ENCODE measurements around the gene KCNQ1. TPM values are rescaled to one million over a fixed set of nuclear protein-coding genes. Genes with fewer than 3 reads are reported as not detected.

KCNQ1 gene
- total RNA-seq, 2 experiments from 2014 or later = 4.3 to 9.2 TPM

DNA sequence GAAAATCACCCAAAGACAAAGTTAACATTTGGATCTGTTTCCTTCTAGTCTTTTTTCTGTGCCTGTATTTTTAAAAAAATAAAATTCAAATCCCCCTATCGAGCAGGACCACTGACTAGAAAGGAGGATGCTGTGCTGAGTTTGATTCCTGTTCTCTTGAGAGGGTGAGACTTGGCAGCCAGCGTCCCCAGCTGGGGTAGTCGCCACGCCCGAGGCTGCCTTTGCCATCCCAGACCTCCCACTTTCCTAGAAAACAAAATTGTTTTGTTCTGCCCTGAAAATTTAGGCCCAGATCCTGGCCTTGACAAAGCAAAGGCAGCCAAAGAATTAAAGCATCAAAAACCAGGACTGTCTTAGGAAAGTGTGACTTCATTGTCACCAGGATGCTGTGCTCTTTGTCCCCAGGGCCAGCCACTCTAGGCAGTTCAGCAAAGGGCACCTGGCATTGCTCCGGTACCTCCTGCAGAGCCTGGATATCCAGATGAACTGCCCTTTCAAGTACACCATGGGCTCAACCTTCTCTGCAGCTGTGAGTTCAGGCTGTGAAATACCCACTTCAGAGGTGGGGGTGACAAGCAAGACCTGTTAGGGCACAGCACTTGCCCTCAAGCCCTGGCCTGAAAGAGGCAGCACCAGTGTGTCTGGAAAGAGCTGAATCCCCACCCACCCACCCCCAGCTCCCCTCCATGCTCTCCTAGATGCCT, 210.4 kb downstream of the KCNQ1 start:
- peaks cover 2% of the 10 kb centered on the region for H3K27me3 Mint-ChIP-seq

GRCh38 chr11:2655834-2656622, 211.2 kb downstream of the KCNQ1 start:
- no peak overlapping the region for H3K27ac Mint-ChIP-seq
- no peak for DNase-seq
- H3K36me3 Mint-ChIP-seq = peaks cover 3% of the 10 kb centered on the region
- no peaks in the 10 kb centered on the region for H3K27me3 Mint-ChIP-seq
- no peak for ATAC-seq
- no peaks in the 10 kb centered on the region for H3K4me1 Mint-ChIP-seq
- no peak overlapping the region for H3K4me3 Mint-ChIP-seq
- CTCF ChIA-PET = no interaction called here
- peaks cover 2% of the 10 kb centered on the region for H3K9me3 Mint-ChIP-seq (ENCODE audit: low read depth)

More for the DNA sequence above, 210.4 kb downstream of the KCNQ1 start:
- peaks cover 5% of the 10 kb centered on the region for H3K9me3 Mint-ChIP-seq (ENCODE audit: low read depth)
- CTCF ChIA-PET = no interaction called here
- DNase-seq = no peak
- H3K4me3 Mint-ChIP-seq = no peak overlapping the region
- no peak for ATAC-seq
- no peaks in the 10 kb centered on the region for H3K4me1 Mint-ChIP-seq
- no peak overlapping the region for H3K27ac Mint-ChIP-seq
- peaks cover 3% of the 10 kb centered on the region for H3K36me3 Mint-ChIP-seq

- H3K9me3 Mint-ChIP-seq (ENCODE audit: low read depth) = peaks cover 4% of the 10 kb centered on the region
- peaks cover 5% of the 10 kb centered on the region for H3K36me3 Mint-ChIP-seq
- H3K27me3 Mint-ChIP-seq = no peaks in the 10 kb centered on the region
- DNase-seq (no peak), ATAC-seq (no peak)
- no peak overlapping the region for H3K27ac Mint-ChIP-seq
- CTCF ChIA-PET = interaction anchor here (0.7 kb wide), 1 partner anchor 124 kb away, joined by 4 read pairs; no protein-coding TSS in a partner anchor
- no peaks in the 10 kb centered on the region for H3K4me1 Mint-ChIP-seq
- no peak overlapping the region for H3K4me3 Mint-ChIP-seq
Measured at GRCh38 chr11:2656859-2657258, 212.1 kb downstream of the KCNQ1 start.

- peaks cover 7% of the 10 kb centered on the region for H3K36me3 Mint-ChIP-seq
- CTCF ChIA-PET = interaction anchor here (0.7 to 0.8 kb wide), 2 partner anchors 125 kb away, joined by 3 to 4 read pairs; no protein-coding TSS in a partner anchor
- DNase-seq = no peak
Measured at GRCh38 chr11:2657697-2658284, 213.0 kb downstream of the KCNQ1 start.

DNA sequence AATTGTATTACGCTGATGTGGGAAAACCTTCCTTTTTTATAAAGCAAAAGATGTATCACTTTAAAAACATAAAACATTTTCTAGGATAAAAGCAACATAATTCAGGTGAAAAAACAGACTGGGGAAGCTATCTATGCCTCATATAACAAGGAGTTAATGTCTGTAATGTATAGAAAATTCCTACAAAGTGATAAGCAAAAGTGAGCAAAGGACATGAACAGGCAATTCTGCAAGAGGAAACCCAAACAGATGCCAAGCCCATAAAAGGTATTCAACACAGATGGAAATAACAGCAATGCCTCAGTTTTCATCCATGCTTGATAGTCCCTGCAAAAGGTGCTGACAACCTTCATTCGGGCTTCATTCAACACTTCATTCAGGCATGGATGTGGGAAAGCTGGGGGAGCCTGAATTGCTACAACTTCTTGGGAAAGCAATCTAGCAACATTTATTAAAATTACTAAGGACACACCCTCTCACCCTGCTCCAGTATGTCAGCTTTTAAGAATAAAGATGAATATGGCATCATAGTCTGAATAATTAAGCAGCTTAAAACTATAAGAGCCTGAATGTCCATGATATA, 215.6 kb downstream of the KCNQ1 start:
- no peak for DNase-seq
- peaks cover 7% of the 10 kb centered on the region for H3K36me3 Mint-ChIP-seq

More at GRCh38 chr11:2657697-2658284, 213.0 kb downstream of the KCNQ1 start:
- Mint-ChIP-seq H3K27ac (no peak overlapping the region), H3K4me1 (no peaks in the 10 kb centered on the region), H3K4me3 (no peak overlapping the region), H3K27me3 (no peaks in the 10 kb centered on the region), H3K9me3 (ENCODE audit: low read depth) (peaks cover 4% of the 10 kb centered on the region)
- ATAC-seq = no peak

DNA sequence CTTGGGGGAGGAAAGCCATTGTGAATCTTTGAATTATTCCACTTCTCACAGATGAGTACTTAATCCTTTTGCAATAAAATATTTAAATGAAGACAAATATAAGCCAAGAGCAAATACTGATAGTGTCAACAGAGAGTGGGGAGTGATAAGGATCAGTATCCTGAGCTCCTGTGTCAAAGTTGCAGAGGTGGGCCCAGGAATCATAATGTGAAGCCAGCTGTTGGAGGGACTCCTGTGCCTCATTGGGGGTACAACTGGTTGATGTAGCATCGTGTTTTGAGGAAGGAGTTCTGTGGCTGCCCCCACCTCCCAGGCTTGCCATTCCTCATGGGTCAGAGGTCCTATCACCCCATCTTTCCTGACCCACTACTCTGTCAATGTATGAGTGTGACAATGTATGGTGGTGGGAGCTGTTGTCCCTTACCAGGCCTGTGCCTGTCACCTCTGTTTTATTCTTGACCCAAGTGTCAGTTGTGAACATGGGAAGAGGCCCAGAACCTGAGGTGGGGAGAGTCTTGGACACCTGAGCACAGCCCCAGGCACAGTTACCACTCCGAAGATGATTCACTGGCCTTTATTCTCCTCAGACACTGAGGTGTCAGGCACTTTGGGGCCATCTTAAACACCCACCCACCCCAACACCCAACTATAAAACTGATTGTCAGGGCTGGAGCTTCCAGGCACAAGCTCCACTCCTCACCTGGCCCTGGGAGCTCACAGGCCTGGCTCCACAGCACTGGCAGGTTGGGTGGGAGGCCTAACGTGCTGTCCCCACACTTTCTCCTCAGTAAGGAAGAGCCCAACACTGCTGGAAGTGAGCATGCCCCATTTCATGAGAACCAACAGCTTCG, 216.6 kb downstream of the KCNQ1 start:
- peaks cover 4% of the 10 kb centered on the region for H3K9me3 Mint-ChIP-seq (ENCODE audit: low read depth)
- H3K4me3 Mint-ChIP-seq = no peak overlapping the region
- H3K4me1 Mint-ChIP-seq = no peaks in the 10 kb centered on the region
- H3K27ac Mint-ChIP-seq = no peak overlapping the region
- H3K27me3 Mint-ChIP-seq = no peaks in the 10 kb centered on the region
- DNase-seq (no peak), ATAC-seq (no peak)
- CTCF ChIA-PET = no interaction called here
- peaks cover 7% of the 10 kb centered on the region for H3K36me3 Mint-ChIP-seq

More for the DNA sequence above, 215.6 kb downstream of the KCNQ1 start:
- peaks cover 4% of the 10 kb centered on the region for H3K9me3 Mint-ChIP-seq (ENCODE audit: low read depth)
- no peak for ATAC-seq
- H3K4me3 Mint-ChIP-seq = no peak overlapping the region
- H3K27me3 Mint-ChIP-seq = no peaks in the 10 kb centered on the region
- CTCF ChIA-PET = no interaction called here
- no peaks in the 10 kb centered on the region for H3K4me1 Mint-ChIP-seq
- H3K27ac Mint-ChIP-seq = no peak overlapping the region

DNA sequence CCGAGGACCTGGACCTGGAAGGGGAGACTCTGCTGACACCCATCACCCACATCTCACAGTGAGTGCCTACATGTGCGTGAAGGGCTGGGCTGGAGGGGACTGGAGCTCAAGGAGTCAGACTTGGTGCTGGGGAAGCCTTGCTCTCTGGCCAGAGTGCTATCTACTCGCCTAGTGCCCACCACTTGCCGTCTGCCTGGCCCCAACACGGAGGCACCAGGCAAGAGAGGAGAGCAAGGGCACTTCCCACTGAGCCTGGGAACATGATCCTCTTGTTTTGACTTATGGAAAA, 217.2 kb downstream of the KCNQ1 start:
- no peaks in the 10 kb centered on the region for H3K27me3 Mint-ChIP-seq
- no peak overlapping the region for H3K27ac Mint-ChIP-seq
- CTCF ChIA-PET = no interaction called here
- peaks cover 4% of the 10 kb centered on the region for H3K9me3 Mint-ChIP-seq (ENCODE audit: low read depth)
- no peaks in the 10 kb centered on the region for H3K4me1 Mint-ChIP-seq
- peaks cover 7% of the 10 kb centered on the region for H3K36me3 Mint-ChIP-seq
- H3K4me3 Mint-ChIP-seq = no peak overlapping the region
- ATAC-seq (no peak), DNase-seq (no peak)

DNA sequence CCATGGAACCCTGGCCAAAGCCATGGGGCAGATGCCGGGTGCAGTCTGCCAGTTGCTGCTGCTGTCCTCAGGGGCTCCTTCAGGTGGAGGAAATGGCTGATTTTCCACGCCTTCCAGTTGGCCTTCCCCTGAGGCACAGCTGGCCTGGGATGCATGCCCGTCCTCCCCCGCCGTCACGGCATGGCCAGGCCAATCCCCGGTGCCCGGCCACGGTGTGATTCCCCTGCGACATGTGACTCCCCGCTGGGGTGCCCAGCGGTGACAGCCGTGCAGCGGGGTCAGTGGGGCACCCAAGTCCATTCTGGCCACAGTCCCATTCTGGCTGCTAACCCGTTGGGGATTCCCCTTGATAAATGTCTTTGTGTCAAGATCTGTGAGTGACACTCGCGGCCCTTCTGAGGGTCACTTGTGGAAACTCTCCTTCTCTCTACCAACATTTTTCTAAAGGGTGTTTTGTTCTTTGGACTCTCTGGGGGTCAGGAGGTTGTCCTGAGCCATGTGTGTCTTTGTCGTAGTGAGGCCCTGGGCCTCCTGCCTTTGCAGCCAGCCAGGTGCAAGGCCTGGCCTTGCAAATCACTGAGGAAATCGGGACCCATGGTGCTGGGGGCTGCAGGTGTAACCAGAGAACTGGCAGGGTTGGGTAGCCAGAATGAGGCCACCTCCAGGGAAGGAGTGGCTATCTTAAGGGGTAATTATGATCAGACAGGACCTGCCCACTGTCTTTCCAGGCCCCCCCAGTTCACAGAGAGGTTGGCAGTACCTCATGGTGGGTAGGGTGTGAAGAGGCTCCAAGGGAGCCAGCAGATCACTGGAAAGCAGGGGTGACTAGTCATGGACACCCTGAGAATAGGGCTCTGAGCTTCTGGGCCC, 217.9 kb downstream of the KCNQ1 start:
- Mint-ChIP-seq H3K27me3 (no peaks in the 10 kb centered on the region), H3K4me3 (no peak overlapping the region), H3K4me1 (no peaks in the 10 kb centered on the region), H3K27ac (no peak overlapping the region), H3K9me3 (ENCODE audit: low read depth) (peaks cover 4% of the 10 kb centered on the region), H3K36me3 (peaks cover 7% of the 10 kb centered on the region)
- CTCF ChIA-PET = no interaction called here
- ATAC-seq = no peak
- DNase-seq = no peak

DNA sequence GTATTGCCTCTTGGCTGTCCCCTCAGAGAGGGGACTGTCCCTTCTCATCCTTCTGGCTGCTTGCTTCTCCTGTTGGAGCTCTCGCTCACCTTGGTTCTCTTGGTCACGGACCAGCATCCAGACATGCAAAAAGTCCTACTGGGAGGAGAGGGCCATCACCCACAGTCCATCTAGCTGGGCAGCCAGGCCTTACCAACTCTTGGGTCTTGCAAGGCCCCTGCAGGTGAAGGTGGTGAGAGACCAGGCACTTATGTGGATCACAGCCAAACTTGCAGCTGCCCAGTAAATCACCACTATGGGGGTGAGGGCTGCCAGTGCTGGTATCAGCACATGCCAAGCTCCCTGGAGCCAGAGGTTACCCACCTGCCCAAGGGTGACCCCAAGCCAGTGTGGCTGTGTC, 218.7 kb downstream of the KCNQ1 start:
- Mint-ChIP-seq H3K36me3 (peaks cover 7% of the 10 kb centered on the region), H3K4me3 (no peak overlapping the region), H3K9me3 (ENCODE audit: low read depth) (peaks cover 4% of the 10 kb centered on the region), H3K27me3 (no peaks in the 10 kb centered on the region), H3K27ac (no peak overlapping the region), H3K4me1 (peaks cover 4% of the 10 kb centered on the region)
- CTCF ChIA-PET = no interaction called here
- DNase-seq = peak; percentile 28
- no peak for ATAC-seq

DNA sequence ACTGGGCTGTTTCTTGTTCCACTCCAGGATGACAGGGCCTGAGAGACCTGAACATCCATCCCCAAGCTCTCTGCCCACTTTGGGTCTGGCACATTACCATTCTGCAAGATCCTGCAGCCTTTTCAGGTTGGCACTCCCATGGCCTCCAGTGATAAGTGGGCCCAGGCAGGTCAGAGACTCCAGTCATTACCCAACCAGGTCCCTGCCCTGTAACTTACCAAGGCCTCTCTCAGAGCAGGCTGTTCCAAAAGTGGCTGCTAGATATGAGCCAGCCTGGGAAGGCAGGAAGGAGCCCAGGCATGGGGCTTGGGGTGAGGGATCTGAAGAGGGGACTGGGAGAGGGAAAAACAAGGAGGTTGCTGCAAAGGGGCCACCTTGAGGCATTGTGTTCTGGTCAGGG, 219.1 kb downstream of the KCNQ1 start:
- Mint-ChIP-seq H3K27me3 (no peaks in the 10 kb centered on the region), H3K36me3 (peaks cover 7% of the 10 kb centered on the region)
- ATAC-seq = no peak

DNA sequence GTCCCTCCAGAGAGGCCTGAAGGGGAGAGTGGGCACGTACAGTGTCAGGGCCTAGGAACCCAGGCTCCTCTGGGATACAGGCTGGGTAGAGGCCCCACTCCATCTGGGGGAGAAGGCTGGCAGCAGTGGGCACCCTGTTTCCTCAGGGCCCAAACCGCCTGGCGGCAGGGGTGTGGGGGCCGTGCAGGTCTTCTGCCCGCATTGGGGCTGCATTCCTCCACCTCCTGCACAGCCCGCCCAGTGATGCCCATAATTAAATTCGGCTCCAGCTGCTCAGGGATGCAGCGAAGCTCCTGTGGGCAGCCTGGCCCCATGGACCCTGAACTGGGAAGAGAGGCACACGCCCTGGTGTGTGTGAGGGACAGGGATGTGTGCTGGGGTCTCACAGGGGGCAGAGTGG, 219.6 kb downstream of the KCNQ1 start:
- H3K4me3 Mint-ChIP-seq = no peak overlapping the region
- no peaks in the 10 kb centered on the region for H3K27me3 Mint-ChIP-seq
- DNase-seq = peak; percentile 28
- H3K9me3 Mint-ChIP-seq (ENCODE audit: low read depth) = peaks cover 4% of the 10 kb centered on the region
- peaks cover 4% of the 10 kb centered on the region for H3K4me1 Mint-ChIP-seq
- CTCF ChIA-PET = no interaction called here
- H3K36me3 Mint-ChIP-seq = peaks cover 7% of the 10 kb centered on the region
- ATAC-seq = no peak
- no peak overlapping the region for H3K27ac Mint-ChIP-seq

More for the DNA sequence above, 219.1 kb downstream of the KCNQ1 start:
- Mint-ChIP-seq H3K27ac (no peak overlapping the region), H3K4me3 (no peak overlapping the region), H3K9me3 (ENCODE audit: low read depth) (peaks cover 4% of the 10 kb centered on the region), H3K4me1 (peaks cover 4% of the 10 kb centered on the region)
- no peak for DNase-seq
- CTCF ChIA-PET = no interaction called here

GRCh38 chr11:2664791-2665525, 220.2 kb downstream of the KCNQ1 start:
- Mint-ChIP-seq H3K9me3 (ENCODE audit: low read depth) (peaks cover 4% of the 10 kb centered on the region), H3K27me3 (no peaks in the 10 kb centered on the region), H3K36me3 (peaks cover 7% of the 10 kb centered on the region), H3K4me1 (peaks cover 4% of the 10 kb centered on the region), H3K27ac (no peak overlapping the region), H3K4me3 (no peak overlapping the region)
- CTCF ChIA-PET = no interaction called here
- DNase-seq (no peak), ATAC-seq (no peak)
